Activated T-cell treated with anti-CD3 and anti-CD28 coated beads for 48 hours (primary cell): ENCODE data around the gene IFT172.
A peak's percentile ranks its signal among the peaks of the same experiment; 100 is the strongest.

Source experiments
- DNase-seq: peaks from one replicate; pipeline ENCODE4 v3.0.0-alpha.2; 2020; ENCODE audit warnings: low read depth

Gene IFT172

DNA sequence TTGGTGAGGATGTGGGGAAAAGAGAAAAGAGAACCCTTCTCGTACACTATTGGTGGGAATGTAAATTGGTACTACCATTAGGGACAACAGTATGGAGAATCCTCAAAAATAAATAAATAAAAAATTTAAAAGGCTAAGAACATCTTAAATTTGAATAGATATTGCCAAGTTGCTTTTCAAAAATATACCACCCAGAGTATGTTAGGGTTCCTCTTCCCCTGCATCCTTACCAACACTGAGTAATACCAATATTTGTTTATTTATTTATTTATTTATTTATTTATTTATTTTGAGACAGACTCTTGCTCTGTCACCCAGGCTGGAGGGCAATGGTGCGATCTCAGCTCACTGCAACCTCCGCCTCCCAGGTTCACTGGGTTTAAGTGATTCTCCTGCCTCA lies 66.6 kb downstream of the IFT172 start:
- no peak for DNase-seq

DNA sequence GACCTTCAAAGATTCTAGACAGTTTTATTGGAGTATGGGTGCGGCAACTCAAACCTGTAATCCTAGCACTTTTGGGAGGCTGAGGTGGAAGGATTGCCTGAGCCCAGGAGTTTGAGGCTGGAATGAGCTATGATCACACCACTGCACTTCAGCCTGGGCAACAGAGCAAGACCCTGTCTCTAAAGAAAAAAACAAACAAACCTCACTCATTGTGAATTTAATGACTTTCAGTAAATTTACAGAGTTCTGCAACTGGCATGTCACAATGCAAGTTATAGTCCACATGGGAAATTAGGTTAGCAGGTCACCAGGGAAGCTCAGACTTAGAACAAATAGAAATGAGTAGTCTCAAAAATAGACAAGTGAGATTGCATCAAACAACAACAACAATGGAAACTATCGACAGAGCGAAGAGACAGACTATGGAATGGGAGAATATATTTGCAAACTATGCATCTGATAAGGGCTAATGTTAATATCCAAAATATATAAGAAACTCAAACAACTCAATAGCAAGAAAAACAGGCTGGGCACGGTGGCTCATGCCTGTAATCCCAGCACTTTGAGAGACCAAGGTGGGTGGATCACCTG lies 67.8 kb downstream of the IFT172 start:
- DNase-seq, result no peak

- DNase-seq, result no peak
Observed at GRCh38 chr2:27420996-27421395, 68.5 kb downstream of the IFT172 start.

DNA sequence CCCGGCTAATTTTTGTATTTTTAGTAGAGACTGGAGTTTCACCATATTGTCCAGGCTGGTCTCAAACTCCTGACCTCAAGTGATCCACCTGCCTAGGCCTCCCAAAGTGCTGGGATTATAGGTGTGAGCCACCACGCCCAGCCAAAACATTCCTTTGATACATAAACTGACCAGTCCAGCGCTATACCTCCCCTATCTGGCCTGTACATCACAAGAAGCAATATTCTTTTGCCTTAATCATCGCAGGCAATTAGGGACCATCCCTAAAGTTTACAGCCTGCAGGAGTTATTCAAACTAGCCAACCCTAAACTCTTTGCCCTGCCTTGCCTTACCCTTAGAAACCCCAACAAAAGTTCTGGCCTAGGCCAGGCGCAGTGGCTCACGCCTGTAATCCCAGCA lies 73.4 kb downstream of the IFT172 start:
- DNase-seq, result no peak

- DNase-seq, result no peak
Observed at GRCh38 chr2:27412419-27413152, 77.0 kb downstream of the IFT172 start.

- peak; percentile 99 for DNase-seq
Observed at GRCh38 chr2:27409321-27410073, 80.0 kb downstream of the IFT172 start, which contains the start of gene PPM1G. PPM1G (minus strand) TSS chr2:27409591; CDS start chr2:27409422, 169 bp downstream.

DNA sequence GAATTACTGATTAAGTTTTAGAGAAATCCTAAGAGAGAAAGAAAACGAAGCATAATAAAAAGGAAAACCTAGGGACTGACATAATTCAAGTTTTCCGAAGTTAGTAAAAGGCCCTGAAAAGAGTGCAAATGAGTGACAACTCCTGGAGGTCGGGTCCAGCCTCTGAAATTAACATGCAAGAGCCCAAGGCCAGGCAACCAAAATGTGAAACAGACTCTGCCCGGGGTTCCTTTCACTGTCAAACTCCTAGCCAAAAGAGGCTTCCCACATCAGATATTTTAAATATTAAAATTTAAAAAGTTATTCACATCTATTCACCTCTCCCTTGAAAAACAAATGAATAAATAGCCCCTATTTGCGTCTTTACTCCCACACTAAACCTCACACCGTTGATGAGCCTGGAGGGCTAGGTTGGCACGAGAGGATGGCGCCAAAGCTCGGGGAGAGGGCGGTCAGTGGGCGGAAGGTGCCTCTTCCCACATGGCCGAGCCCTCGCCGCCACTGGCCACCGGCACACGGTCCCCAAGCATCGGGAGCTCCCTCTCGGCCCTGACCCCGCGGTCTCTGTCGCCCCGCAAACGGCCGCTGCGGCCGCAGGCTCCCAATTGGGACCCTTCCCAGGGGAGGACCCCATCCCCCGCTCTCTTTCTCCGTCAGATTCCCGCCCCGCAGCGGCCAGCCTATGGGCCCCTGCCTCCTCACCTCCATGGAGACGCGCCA lies 80.8 kb downstream of the IFT172 start:
- DNase-seq, result peak; percentile 32

DNA sequence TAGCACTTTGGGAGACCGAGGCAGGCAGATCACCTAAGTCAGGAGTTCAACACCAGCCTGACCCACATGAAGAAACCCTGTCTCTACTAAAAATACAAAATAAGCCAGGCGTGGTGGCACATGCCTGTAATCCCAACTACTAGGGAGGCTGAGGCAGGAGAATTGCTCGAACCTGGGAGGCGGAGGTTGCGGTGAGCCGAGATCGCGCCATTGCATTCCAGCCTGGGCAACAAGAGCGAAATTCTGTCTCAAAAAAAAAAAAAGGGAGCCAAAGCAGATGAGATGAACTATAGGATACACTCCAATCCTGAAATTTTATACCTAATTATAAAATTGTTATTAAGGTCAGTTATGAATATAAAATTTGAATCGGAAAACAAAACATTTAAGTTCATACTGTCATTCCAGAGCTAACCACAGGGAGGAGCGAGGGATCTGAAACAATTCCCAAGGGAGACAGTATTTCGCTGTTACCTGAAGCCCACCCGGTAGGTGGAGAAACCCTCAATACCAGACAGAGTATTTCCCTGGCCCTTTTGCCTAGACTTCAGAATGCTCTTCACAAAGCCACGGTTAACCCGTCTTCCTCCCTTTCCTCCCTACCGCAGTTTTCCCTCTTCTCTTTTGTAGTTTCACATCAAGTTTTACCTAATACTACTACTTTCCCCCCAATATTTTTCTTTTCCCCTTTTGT lies 81.6 kb downstream of the IFT172 start:
- no peak for DNase-seq

- no peak for DNase-seq
Observed at GRCh38 chr2:27400348-27401135, 89.0 kb downstream of the IFT172 start.

DNA sequence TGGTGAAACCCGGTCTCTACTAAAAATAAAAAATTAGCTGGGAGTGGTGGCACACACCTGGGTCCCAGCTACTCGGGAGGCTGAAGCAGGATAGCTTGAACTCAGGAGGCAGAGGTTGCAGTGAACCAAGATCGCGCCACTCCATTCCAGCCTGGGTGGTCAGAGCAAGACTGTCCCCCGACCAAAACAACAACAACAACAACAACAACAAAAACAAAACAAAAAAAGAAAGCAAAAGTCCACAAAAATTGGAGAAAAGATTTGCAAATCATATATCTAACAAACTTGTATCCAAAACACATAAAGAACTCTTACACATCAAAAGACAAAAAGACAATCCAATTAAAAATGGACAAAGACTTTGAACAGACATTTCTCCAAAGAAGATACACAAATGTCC lies 90.6 kb downstream of the IFT172 start:
- no peak for DNase-seq
